Measurements from ENCODE around the gene GTSF1L.

GTSF1L gene

DNA sequence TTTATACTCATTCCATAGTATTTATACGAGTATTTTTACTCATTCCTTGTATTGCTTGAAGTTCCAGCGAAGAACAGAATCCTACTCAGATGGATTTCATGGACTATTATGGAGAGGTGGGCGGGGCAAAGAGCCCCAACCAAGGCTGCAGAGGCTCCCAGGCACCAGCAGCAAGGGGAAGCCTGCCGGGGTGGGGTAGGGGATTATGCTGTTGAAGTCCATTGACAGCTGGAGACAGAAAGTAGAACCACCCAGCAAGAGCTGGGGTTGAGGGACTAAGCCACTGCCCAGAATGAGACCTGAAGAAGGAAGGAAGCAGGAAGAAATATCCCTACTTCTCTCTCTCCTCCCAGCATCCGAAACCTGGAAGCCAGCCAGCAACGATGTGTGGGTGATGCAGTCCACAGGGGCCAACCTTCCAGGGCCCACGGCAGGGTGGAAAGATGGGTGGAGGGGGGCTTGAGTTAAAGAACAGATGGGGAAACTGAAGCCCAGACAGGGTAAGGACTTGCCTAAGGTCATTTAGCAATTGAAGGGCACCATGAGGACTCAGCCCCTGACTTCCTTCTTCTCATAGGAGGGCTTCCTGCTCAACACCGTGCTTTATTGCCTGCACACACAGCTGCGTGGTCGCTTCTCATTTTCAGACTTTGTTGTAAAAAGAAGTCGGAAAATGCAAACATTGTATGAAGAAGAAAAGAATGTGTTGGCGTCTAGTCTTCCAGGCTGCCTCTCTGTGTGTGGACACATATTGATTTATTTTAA lies 18.3 kb upstream of the GTSF1L start:
- DNase-seq: no peak

DNA sequence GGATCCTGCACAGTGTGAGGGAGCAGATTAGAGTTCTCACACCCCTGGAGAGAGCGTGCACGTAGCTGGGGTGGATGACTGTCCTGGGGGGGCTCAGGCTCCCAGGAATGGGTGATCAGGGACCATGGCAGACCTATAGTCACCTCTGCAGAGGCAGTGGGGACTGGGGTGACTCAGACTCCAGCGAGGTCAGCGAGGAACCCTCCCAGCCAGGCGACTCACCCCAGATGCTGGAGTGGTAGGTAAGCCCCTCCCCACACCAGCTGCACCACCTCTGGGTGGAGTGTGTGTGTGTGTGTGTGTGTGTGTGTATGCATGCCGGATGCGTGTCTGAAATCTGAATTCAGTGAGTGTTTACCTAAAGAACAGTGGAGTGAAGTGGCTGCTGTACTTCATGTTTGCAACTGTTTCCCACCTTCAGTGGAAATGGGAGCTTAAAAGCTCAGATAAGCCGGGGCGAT lies 17.4 kb upstream of the GTSF1L start:
- peak; percentile 45 for DNase-seq

- DNase-seq: no peak
These were observed 13.8 kb upstream of the GTSF1L start for GRCh38 chr20:43740642-43741041.

DNA sequence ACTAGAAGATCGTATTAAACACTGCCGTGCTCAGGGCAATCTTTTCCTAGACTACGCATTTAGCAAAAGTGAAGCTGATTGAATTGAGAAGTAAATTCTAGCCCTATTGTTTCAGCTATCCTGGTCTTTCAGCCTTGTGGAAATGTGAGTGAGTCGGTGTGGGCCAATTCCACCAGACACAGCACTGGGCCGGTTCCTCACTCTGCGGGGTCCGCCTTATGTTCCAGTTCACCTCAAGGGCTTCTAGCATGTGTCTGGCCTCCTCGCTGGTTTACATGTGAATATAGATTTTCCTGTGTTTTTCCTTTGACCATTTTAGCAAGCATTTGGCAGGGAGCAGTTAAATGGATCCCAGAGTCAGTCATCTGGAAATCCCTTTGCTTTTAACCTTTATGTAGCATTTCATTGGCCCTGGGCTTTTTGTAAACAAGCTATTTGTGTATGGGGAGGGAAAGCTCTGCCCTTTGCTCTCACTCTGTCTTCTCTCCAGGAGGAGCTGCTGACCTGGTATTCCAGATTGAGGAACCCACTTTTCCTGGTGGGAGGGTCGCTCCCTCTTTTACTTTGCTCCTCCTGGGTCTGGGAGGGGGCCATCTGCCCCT lies 12.4 kb upstream of the GTSF1L start:
- no peak for DNase-seq

- no peak for DNase-seq
These were observed 11.1 kb upstream of the GTSF1L start for GRCh38 chr20:43737925-43738324.

GRCh38 chr20:43736588-43737158 lies 9.9 kb upstream of the GTSF1L start:
- DNase-seq: peak; percentile 55

- DNase-seq: no peak
These were observed 5.1 kb upstream of the GTSF1L start for GRCh38 chr20:43731927-43732326.

DNA sequence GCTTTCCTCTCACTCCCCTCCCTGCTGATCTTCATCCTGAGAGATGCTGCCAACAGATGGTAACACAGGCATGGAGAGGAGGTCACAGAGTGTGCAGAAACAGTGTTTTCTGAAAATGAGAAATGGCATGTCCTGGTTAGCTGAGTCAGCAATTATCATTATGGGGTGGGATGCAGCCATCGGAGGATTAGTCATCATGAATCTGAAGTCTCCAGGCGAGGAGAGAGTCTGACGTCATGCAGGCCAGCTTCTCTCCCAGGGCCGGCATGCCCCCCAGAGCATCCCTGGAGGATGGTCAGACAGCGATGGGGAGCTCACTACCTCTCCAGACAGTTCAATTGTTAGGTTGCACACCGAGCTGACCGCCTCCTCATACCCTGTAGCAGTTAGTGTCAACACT lies 4.7 kb upstream of the GTSF1L start:
- no peak for DNase-seq

- no peak for DNase-seq
These were observed 2.0 kb upstream of the GTSF1L start for GRCh38 chr20:43728686-43729255.

DNA sequence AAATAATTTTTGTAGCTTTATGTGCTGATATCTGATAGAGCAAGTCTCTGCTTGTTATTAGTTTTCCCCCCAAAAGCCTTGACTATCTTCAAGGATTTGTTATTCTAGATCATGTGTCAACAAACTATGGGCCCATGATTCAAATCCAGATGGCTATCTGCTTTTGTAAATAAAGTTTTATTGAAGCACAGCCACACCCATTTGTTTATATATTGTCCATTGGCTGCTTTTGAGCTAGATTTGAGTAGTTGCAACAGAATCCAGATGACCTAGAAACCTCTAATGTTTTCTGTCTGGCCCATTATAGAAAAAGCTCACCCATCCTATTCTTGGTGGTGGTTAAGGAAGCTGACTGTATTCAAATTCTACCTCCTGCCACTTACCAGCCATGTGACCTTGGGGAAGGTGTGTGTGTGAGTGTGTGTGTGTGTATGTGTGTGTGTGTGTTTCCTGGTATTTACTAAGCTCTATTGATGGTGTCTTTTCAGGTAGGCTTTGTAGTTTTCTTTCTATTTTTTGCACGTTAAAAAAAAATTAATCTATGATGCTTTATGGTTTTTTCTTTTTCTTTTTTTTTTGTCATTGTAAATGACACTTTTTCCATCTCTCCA lies 1.3 kb upstream of the GTSF1L start:
- DNase-seq: no peak

DNA sequence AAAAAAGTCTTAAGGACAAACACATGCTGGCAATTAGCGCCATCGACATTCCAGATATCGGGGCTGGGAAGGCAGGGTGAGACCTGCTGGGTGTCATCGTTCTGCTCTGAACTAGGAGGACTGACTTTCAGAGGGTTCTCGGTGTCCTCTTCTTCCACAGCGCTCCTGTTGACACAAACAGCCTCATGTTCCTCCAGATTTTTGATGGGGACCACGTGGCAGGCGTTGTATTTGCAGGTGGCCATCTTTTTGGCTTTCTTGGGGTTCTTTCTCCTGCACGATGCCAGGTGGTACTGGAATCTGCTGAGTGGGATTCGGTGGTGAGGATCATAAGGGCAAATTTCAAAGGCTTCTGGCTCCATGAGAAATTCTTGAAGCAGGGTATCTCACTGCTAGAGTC lies 469 bp downstream of the GTSF1L start:
- no peak for DNase-seq

DNA sequence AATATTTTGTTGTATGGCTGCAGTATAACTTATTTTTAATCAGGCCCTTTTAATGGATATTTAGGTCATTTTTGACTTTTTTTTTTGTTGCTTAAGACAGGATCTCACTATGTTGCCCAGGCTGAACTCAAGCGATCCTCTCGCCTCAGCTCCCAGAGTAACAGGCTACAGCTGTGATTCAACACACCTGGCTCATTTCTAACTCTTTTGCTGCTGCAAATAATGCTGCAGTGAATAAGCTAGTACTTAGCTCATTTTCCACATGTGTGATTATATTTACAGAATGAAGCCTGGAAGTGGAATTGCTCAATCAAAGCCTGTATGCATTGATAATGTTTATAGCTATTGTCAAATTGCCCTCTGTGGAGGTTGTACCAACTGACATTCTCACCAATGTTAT lies 1.1 kb downstream of the GTSF1L start:
- no peak for DNase-seq

DNA sequence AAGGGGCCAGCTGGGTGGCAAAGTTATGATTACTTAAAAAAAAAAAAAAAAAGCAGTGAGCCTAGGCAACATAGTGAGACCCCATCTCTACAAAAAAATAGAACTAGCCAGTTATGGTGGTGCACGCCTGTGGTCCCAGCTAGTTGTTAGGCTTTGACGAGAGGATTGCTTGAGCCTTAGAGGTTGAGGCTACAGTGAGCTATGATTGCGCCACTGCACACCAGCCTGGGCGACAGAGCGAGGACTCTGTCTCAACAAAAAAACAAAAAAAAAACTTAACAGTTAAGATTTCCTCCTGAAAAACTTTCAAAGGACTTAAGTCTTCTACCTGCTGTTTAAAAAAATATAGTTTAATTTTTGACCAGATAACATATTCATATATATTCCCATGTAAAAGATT lies 2.4 kb downstream of the GTSF1L start:
- DNase-seq: no peak

- DNase-seq: no peak
These were observed 3.1 kb downstream of the GTSF1L start for GRCh38 chr20:43723735-43724134.

- no peak for DNase-seq
These were observed 3.6 kb downstream of the GTSF1L start for GRCh38 chr20:43723186-43723585.

GRCh38 chr20:43722153-43722505 lies 4.7 kb downstream of the GTSF1L start:
- DNase-seq: peak; percentile 48

DNA sequence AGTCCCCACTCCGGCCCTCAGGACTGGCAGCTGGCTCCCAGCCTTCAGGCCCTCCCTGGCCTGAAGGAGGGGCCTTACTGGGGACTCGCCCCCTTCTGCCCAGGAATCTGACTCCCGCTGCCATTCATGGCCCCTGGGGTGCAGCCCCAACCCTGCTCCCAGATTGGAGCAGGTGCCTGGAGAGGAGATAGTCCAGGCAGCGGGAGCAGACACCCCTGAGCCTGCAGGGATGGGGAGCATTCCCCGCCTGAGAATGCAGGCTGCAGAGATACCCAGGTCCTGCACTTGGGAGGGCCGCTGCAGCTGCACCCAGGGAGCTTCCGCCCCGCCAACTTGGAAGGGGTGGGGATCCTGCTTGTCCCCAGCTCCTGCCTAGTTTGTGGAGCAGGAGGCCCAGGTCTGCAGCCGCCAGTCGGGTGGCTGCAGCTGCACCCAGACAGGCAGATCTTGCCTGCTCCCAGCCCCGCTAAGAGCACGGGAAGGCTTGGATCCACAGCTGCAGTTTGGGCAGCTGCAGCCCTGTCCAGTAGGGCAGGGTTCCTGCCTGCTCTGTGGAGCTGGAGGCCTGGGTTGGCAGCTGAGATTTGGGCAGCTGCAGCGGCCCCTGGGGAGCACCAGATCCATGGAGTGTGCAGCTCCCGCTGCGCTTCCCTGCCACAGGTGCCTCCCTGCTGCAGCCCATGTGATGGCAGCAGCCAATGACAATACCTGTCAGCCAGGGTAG lies 5.2 kb downstream of the GTSF1L start:
- DNase-seq: peak; percentile 34

DNA sequence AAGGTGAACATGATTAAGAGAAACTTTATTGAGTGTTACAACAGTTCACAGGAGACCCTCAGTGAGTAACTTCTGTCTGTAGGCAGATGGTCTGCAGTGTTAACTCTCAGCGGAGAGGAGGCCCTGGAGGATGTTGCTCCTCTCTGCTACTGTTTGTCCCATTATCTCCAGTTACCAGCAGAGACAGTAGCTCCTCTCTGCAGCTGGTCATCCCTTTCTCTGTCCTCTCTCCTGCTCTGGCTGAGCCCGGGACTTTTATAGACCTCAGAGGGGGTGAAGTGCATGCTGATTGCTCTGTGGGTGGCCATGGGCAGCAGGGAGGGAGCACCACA lies 5.7 kb downstream of the GTSF1L start:
- no peak for DNase-seq

- no peak for DNase-seq
These were observed 6.8 kb downstream of the GTSF1L start for GRCh38 chr20:43720007-43720406.

- no peak for DNase-seq
These were observed 9.2 kb downstream of the GTSF1L start for GRCh38 chr20:43717616-43717995.

- DNase-seq: no peak
These were observed 9.8 kb downstream of the GTSF1L start for GRCh38 chr20:43716757-43717615.

DNA sequence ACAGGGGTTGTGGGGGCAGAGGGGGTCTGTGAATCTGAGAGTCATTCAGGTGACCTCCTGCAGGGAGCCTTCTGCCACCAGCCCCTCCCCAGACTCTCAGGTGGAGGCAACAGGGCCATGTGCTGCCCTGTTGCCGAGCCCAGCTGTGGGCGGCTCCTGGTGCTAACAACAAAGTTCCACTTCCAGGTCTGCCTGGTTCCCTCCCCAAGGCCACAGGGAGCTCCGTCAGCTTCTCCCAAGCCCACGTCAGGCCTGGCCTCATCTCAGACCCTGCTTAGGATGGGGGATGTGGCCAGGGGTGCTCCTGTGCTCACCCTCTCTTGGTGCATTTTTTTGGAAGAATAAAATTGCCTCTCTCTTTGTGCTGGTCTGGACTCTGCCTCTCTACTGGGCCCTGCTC lies 10.7 kb downstream of the GTSF1L start:
- DNase-seq: no peak
